Bronchial epithelial cell (primary cell): ENCODE measurements around the gene SLC9C1. TPM values are rescaled to one million over a fixed set of nuclear protein-coding genes. Genes with fewer than 3 reads are reported as not detected.

Experiments
- DNase-seq: peaks from one replicate; pipeline ENCODE4 v3.0.0-alpha.2; 2010; ENCODE audit warnings: low read depth
- FAIRE-seq: peaks from 2 replicates; lab custom pipeline; 2011; peaks lifted over from hg19 to GRCh38; lab: Jason Lieb, UNC
- H3K27me3 ChIP-seq: 2 replicates; pipeline ENCODE4 v1.5.1; 2011; ENCODE audit warnings: low read length; ENCODE audit not compliant: control insufficient read depth, insufficient read depth
- H3K36me3 ChIP-seq: 2 replicates; pipeline ENCODE4 v1.5.1; 2011; ENCODE audit warnings: low read length; ENCODE audit not compliant: control insufficient read depth, insufficient read depth
- H3K4me3 ChIP-seq: 2 replicates; pipeline ENCODE4 v1.5.1; 2011; ENCODE audit warnings: mild to moderate bottlenecking, low read depth, low read length, control low read depth
- CTCF ChIP-seq: IDR thresholded peaks from 2 replicates; pipeline ENCODE4 v1.5.1; 2011; ENCODE audit warnings: mild to moderate bottlenecking, moderate library complexity, low read length, control low read depth, inconsistent platforms; ENCODE audit not compliant: insufficient read depth, severe bottlenecking
- total RNA-seq: library from RNA; depleted of rRNA; stranded (reverse); fragments of >200 nt; gene quantifications from 2 replicates; pipeline ENCODE4 v1.2.1, GENCODE V29; 2014

Gene SLC9C1
- total RNA-seq, 1 donor from 2014 or later: not detected

GRCh38 chr3:112175646-112176045 lies 118.4 kb downstream of the SLC9C1 start:
- Histone ChIP-seq H3K27me3 (no peaks in the 10 kb centered on the region), H3K36me3 (no peaks in the 10 kb centered on the region), H3K4me3 (no peak overlapping the region)
- FAIRE-seq (no peak), DNase-seq (no peak)
- TF ChIP-seq CTCF: no peak

DNA sequence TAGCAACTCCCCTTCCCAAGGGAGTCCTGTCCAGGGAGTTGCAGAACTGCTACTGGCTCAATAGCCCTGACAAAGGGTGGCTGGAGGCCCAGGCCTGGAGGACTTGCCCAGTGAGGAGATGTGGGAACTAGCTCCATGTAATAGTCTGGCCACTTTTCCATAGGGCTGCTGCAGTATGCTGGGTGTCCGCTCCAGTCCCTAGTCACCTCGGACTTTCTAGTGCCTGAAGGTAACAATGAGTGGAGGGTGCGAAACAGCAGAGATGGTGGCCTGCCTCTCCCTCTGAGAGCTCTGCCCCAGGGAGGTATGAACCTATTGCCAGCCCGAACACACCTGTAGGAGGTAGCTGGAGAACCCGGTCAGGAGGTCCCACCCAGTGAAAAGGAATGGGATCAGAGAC lies 119.0 kb downstream of the SLC9C1 start:
- DNase-seq (no peak), FAIRE-seq (peak; percentile 81)
- Histone ChIP-seq H3K36me3 (no peaks in the 10 kb centered on the region), H3K27me3 (no peaks in the 10 kb centered on the region), H3K4me3 (no peak overlapping the region)
- TF ChIP-seq CTCF: no peak

DNA sequence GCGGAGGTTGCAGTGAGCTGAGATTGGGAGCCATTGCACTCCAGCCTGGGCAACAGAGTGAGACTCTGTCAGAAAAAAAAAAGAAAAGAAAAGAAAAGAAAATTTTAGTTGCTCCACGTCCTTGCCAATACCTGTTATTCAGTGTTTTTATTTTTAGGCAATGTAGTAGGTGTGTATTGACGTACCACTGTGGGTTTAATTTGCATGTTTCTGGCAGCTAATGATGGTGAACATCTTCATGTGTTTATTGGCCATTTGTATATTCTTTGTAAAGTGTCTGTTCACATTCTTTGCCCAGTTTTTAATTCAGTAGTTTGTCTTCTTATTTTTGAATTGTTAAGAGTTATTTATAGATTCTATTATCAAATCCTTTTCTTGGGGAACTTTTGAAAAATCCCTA lies 122.9 kb downstream of the SLC9C1 start:
- H3K27me3 ChIP-seq: no peaks in the 10 kb centered on the region
- H3K36me3 ChIP-seq: no peaks in the 10 kb centered on the region
- TF ChIP-seq CTCF: no peak
- DNase-seq: no peak
- H3K4me3 ChIP-seq: no peak overlapping the region
- FAIRE-seq: no peak

GRCh38 chr3:112170046-112170445 lies 124.0 kb downstream of the SLC9C1 start:
- no peak for TF ChIP-seq CTCF
- DNase-seq (no peak), FAIRE-seq (no peak)
- H3K36me3 ChIP-seq: no peaks in the 10 kb centered on the region
- no peak overlapping the region for H3K4me3 ChIP-seq
- no peaks in the 10 kb centered on the region for H3K27me3 ChIP-seq

DNA sequence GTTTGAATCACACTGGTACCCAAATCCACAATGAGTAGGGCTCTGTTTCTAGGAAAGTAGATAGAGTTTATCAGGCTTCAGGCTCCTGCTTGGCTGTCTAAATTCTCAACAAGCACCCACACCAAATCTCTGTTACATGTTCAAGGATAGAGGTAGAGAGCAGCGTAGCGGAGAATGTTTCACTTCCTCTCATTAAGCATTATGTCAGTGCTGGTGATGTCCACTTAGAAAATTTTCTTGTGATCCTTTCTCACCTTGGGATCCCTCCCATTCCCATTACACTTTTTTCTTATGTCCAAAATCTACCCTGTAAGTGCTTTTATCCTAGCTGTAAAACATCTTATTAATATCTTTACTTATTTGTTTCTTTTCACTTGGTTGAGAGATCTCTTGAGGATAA lies 126.3 kb downstream of the SLC9C1 start:
- Histone ChIP-seq H3K27me3 (no peaks in the 10 kb centered on the region), H3K36me3 (no peaks in the 10 kb centered on the region), H3K4me3 (no peak overlapping the region)
- FAIRE-seq: no peak
- TF ChIP-seq CTCF: no peak
- no peak for DNase-seq

- no peaks in the 10 kb centered on the region for H3K36me3 ChIP-seq
- no peaks in the 10 kb centered on the region for H3K27me3 ChIP-seq
- no peak for TF ChIP-seq CTCF
- no peak overlapping the region for H3K4me3 ChIP-seq
- DNase-seq (peak; percentile 98), FAIRE-seq (peak; percentile 94)
These were observed 144.9 kb downstream of the SLC9C1 start for GRCh38 chr3:112149136-112149535.
